ENCODE data around the gene SSTR4.

- TF ChIP-seq CTCF (IDR thresholded peaks at IDR 0.05), result no peak
- no peak for TF ChIP-seq POLR2A (IDR thresholded peaks at IDR 0.05)
- TF ChIP-seq POLR2AphosphoS5 (IDR thresholded peaks at IDR 0.05), result no peak
Observed at GRCh38 chr20:23077277-23077676, 42.2 kb downstream of the SSTR4 start.

All from upper lobe of left lung (tissue), 4 donors.